Right forelimb (tissue), 1 donor: ENCODE measurements around the gene OLIG2.

ENCODE experiments used
- DNase-seq: peaks from one replicate; pipeline ENCODE4 v3.0.0-alpha.2; 2018

Gene OLIG2

DNA sequence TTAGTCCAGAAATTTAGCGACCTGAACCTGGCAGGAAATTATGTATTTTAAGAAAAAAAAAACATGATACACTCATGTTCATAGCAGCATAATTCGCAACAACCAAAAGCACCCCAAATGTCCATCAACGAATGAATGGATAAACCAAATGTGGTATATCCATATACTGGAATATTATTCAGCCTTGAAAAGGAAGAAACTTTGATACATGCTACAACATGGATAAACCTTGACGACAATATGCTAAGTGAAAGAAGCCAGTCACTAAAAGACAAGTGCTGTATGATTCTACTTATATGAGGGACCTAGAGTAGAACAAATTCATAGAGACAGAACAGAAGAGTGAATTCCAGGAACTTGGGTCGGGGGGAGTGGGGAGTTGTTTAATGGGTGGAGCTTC lies 43.5 kb downstream of the OLIG2 start:
- DNase-seq, result no peak

DNA sequence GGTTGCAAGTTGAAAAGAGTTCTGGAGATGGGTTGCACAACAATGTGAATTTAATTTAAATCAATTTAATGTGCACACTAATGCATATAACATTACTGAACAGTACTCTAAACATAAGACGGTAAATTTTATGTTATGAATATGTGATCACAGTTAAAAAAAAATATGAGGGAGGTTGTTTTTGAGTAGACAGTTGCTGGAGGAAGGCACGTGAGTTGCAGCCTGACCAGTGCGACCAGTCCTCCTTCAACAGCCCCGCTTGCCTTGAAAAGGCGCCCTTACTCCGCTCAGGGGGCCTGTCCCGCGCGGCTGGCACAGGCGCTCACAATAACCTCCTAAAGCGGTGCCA lies 43.9 kb downstream of the OLIG2 start:
- DNase-seq, result no peak

DNA sequence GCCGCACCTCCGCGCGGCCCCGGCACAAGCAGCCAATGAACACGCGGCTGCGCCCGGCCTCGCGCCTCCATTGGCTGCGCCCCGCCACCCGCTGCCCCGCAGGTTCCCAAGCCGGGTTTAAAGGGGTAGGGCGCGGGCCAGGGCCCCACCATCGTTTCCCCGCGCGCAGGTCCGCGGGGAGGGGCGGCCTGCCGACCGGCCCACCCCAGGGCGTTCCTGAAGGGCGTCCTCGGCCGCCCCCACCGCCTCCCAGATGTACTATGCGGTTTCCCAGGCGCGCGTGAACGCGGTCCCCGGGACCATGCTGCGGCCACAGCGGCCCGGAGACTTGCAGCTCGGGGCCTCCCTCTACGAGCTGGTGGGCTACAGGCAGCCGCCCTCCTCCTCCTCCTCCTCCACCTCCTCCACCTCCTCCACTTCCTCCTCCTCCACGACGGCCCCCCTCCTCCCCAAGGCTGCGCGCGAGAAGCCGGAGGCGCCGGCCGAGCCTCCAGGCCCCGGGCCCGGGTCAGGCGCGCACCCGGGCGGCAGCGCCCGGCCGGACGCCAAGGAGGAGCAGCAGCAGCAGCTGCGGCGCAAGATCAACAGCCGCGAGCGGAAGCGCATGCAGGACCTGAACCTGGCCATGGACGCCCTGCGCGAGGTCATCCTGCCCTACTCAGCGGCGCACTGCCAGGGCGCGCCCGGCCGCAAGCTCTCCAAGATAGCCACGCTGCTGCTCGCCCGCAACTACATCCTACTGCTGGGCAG lies 44.4 kb downstream of the OLIG2 start, which contains the start of gene OLIG1:
Gene OLIG1, plus strand, starts transcription at position 148 of the 750 bp plus-strand sequence. Its CDS starts 106 bp downstream, at position 254.
- DNase-seq, result peak; percentile 60

DNA sequence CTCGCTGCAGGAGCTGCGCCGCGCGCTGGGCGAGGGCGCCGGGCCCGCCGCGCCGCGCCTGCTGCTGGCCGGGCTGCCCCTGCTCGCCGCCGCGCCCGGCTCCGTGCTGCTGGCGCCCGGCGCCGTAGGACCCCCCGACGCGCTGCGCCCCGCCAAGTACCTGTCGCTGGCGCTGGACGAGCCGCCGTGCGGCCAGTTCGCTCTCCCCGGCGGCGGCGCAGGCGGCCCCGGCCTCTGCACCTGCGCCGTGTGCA lies 44.9 kb downstream of the OLIG2 start:
- no peak for DNase-seq

DNA sequence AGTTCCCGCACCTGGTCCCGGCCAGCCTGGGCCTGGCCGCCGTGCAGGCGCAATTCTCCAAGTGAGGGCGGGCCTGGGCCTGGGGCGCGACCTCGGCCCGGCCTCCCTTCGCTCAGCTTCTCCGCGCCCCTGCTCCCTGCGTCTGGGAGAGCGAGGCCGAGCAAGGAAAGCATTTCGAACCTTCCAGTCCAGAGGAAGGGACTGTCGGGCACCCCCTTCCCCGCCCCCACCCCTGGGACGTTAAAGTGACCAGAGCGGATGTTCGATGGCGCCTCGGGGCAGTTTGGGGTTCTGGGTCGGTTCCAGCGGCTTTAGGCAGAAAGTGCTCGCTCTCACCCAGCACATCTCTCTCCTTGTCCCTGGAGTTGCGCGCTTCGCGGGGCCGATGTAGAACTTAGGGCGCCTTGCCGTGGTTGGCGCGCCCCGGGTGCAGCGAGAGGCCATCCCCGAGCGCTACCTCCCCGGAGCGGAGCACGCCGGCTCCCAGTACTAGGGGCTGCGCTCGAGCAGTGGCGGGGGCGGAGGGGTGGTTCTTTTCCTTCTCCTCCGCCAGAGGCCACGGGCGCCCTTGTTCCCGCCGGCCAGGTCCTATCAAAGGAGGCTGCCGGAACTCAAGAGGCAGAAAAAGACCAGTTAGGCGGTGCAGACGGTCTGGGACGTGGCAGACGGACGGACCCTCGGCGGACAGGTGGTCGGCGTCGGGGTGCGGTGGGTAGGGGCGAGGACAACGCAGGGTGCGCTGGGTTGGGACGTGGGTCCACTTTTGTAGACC lies 45.4 kb downstream of the OLIG2 start:
- DNase-seq, result peak; percentile 52

DNA sequence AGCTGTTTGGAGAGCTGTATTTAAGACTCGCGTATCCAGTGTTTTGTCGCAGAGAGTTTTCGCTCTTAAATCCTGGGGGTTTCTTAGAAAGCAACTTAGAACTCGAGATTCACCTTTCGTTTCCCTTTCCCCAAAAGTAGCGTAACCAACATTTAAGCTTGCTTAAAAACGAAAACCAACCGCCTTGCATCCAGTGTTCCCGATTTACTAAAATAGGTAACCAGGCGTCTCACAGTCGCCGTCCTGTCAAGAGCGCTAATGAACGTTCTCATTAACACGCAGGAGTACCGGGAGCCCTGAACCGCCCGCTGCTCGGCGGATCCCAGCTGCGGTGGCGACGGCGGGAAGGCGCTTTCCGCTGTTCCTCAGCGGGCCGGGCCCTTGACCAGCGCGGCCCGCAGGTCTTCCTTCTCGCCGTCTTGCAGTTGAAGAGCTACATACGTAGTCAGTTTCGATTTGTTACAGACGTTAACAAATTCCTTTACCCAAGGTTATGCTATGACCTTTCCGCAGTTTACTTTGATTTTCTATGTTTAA lies 46.1 kb downstream of the OLIG2 start:
- no peak for DNase-seq

DNA sequence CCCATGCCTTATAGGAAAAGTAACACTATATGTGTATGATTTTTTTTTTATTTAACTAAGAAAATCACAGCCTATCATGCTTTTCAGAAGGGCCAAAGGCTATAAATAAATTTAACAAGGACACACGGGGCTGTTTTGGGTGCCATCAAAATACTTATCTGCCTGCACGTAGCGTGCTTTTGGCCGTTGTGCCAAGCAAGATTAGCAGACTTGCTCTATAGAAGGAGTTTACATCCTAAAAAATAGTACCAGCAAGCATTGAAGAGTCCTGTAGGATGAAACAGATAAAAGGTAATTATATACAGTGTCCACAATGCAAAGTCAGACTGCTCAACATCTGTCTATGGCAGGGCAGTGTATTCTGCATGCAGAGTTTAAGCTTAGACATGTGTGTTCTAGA lies 47.9 kb downstream of the OLIG2 start:
- DNase-seq, result no peak

DNA sequence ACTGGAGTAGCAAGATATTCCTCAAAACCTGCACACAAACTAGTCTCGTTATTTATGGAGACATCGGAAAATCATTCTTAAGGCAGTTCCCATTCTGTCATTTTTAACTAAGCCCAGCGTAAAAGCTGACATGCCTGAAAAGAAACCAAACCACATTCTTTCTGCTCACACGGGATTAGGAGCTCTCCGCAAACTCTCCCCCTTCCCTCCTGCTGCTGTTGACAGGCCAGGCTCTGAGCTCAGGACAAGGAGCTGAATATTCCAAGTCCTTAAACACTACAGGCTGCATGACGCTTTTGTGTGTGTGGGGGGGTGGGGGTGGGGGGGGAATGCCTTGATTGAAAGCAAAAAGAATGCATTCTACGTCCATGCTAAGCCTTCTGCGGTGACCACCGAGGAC lies 49.4 kb downstream of the OLIG2 start:
- DNase-seq, result no peak

DNA sequence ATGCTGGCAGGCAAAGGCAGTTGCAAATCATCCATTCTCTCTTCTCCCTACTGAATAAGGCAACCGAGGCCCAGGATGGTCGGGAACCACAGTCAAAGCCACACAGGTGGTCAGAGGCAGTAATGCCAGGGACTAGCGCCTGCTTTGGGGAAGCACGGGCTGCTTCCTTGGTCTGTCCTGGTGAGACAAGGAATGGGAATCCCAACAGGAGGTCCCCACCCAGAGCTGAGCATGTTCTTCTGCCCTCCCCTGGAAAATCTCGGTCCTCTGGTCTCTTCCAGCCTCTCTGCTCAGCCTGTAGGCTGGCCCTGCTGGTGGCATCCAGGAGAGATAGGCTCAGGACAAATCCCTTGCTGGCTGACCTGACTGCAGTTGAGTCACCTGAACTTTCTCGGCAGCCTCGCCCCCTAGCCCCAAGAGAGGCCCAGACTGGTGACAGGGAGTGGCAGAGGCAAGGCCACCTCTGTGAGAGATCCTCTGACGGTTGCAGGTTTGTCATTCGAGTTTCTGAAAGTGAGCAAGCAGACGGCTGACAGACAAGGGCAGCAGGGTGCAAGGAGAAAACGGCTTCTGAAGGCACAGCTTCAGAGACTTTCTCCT lies 50.0 kb downstream of the OLIG2 start:
- no peak for DNase-seq

DNA sequence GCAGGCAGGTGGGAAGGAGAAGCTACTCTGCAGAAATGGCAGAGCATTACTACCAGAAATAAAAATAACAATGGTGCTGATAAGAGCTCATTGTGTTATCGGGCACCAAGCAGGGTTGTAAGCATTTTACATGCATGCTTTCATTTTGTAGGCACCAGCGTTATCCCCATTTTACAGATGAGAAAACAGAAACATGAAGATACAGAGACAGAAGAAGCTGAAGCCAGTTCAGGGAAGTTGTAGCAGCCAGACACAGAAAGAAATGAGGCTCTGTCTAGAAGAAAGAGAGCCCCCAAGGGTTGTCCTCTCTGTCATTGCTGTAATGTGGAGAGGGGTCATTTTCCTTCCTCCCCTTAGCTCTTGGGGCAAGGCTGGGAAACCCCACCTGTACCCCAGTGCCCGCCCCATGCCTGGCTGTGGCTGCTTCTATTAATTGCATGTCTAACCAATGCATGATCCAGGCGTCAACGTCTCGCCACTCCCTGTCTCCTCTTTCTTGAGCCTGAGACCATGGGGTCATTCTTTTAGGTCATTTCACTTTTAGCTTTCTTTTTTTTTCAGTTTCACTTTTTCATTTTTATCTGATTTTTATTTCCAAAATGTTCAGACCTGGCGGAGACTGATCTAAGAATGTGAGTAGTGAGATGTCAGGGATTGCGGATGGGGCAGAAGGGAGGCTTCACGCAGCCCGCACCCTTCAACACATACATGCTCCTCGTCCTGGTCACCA lies 51.0 kb downstream of the OLIG2 start:
- no peak for DNase-seq
